Stimulated activated naive CD8-positive, alpha-beta T cell treated with anti-CD3 and anti-CD28 coated beads, Interleukin-15, amount 100 ng/mL, for 72 hours (primary cell): ENCODE measurements around the gene MYLK4.
A peak's percentile ranks its signal among the peaks of the same experiment; 100 is the strongest.
"Not testable (repeated sequence)": the region's sequence is repeated elsewhere in the genome, so short reads cannot be mapped to it uniquely, and the experiment has no call there.

Experiments
- ATAC-seq: fragments of 150-1000 bp; cut with Tn5 transposase; 2 replicates; pipeline ENCODE4 v1.10.0; 2021; ENCODE audit warnings: mild to moderate bottlenecking, moderate library complexity
- DNase-seq, 2 donors: peaks; one replicate each; pipeline ENCODE4 v3.0.0; 2021 to 2022
- H3K27ac Mint-ChIP-seq, 2 donors: one replicate each; pipeline ENCODE4 v1.8.0; 2022; ENCODE audit warnings: mild to moderate bottlenecking in 2 of 2, mixed read lengths in 2 of 2, moderate library complexity in 2 of 2
- H3K27me3 Mint-ChIP-seq: one replicate; pipeline ENCODE4 v1.8.0; 2022; ENCODE audit warnings: mixed read lengths
- H3K4me1 Mint-ChIP-seq: one replicate; pipeline ENCODE4 v1.8.0; 2022; ENCODE audit warnings: mild to moderate bottlenecking, mixed read lengths
- H3K4me3 Mint-ChIP-seq, 2 donors: one replicate each; pipeline ENCODE4 v1.8.0; 2022; ENCODE audit warnings: mild to moderate bottlenecking in 2 of 2, mixed read lengths in 2 of 2, moderate library complexity in 1 of 2
- H3K9me3 Mint-ChIP-seq, 2 donors: one replicate each; pipeline ENCODE4 v1.8.0; 2022; ENCODE audit warnings: mixed read lengths in 2 of 2

Gene MYLK4

GRCh38 chr6:2765896-2766766, 15.4 kb upstream of the MYLK4 start:
- H3K4me1 Mint-ChIP-seq = peaks cover 53% of the 10 kb centered on the region
- no peaks in the 10 kb centered on the region for H3K27me3 Mint-ChIP-seq
- DNase-seq = peak; percentile 61 to 63
- peak; percentile 1 for ATAC-seq
- peak overlapping the region; percentile 88 to 91 for H3K27ac Mint-ChIP-seq
- H3K4me3 Mint-ChIP-seq = peak overlapping the region; percentile 81 to 91
- no peaks in the 10 kb centered on the region for H3K9me3 Mint-ChIP-seq

GRCh38 chr6:2765166-2765895, 14.6 kb upstream of the MYLK4 start, which contains the start of gene WRNIP1:
TSS of gene WRNIP1 (plus strand) at chr6:2765393. CDS start at chr6:2765623, 230 bp downstream.
- H3K4me3 Mint-ChIP-seq = peak within 1 kb of the TSS; percentile 81 to 97
- peak within 1 kb of the TSS; percentile 97 to 99 for H3K27ac Mint-ChIP-seq
- no peaks in the 10 kb centered on the region for H3K9me3 Mint-ChIP-seq
- peaks cover 54% of the 10 kb centered on the region for H3K4me1 Mint-ChIP-seq
- ATAC-seq (peak; percentile 93), DNase-seq (peak; percentile 97 to 98)
- no peaks in the 10 kb centered on the region for H3K27me3 Mint-ChIP-seq

DNA sequence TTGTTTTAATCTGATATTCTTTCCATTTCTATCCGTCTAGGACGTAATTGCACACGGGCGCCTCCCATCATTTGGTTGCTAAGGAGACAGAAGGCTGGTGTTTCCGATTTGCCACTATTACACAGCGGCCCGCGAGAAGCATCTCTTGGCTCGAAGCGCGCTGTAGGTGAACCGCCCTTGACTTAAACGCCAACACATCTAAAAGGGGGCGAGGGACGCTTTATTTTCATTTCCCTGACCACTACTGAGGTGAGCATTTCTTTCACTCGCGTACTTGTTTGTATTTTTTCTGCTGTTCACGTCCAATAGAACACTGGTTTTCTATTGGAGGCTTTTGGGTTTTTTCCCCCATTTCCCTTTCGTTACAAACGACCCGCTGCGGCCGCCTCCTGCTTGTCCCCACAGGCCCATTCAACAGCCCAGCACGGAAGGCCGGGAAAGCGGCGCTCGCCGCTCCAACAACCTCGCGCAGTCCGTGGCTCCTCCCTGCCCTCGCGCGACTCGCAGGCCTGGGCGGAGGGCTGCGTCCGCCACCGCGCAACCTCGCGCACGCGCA, 14.0 kb upstream of the MYLK4 start:
- DNase-seq = peak in 1 of 2 donors; percentile 66
- H3K4me1 Mint-ChIP-seq = peaks cover 48% of the 10 kb centered on the region
- no peaks in the 10 kb centered on the region for H3K9me3 Mint-ChIP-seq
- H3K27ac Mint-ChIP-seq = peak overlapping the region; percentile 97 to 99
- peak overlapping the region; percentile 81 to 97 for H3K4me3 Mint-ChIP-seq
- ATAC-seq = peak; percentile 80
- H3K27me3 Mint-ChIP-seq = no peaks in the 10 kb centered on the region

DNA sequence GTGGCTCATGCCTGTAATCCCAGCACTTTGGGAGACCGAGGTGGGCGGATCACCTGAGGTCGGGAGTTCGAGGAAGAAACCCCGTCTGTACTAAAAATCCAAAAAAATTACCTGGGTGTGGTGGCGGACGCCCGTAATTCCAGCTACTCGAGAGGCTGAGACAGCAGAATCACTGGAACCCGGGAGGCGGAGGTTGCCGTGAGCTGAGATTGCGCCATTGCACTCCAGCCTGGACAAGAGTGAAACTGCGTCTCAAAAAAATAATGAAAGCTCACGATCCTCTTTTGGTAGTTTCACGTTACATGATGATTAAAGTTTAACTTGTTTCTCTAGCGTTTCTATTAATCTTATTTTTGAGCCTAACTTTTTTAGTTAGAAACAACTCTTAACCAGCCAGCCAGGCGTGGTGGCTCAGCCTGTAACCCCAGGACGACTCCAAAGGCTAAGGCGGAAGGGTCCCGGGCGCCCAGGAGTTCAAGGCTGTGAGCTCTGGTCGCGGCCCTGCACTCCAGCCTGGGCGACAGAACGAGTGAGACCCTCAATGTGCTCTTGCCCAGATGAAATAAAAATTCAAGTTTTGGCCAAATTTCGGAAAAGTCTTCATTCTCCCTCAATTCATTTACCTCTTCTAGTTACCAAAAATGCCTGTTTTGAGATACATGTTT, 13.3 kb upstream of the MYLK4 start:
- peak overlapping the region; percentile 97 to 99 for H3K27ac Mint-ChIP-seq
- DNase-seq (no peak), ATAC-seq (no peak)
- no peaks in the 10 kb centered on the region for H3K9me3 Mint-ChIP-seq
- H3K4me3 Mint-ChIP-seq = peak overlapping the region; percentile 81 to 97
- no peaks in the 10 kb centered on the region for H3K27me3 Mint-ChIP-seq
- H3K4me1 Mint-ChIP-seq = peaks cover 46% of the 10 kb centered on the region

DNA sequence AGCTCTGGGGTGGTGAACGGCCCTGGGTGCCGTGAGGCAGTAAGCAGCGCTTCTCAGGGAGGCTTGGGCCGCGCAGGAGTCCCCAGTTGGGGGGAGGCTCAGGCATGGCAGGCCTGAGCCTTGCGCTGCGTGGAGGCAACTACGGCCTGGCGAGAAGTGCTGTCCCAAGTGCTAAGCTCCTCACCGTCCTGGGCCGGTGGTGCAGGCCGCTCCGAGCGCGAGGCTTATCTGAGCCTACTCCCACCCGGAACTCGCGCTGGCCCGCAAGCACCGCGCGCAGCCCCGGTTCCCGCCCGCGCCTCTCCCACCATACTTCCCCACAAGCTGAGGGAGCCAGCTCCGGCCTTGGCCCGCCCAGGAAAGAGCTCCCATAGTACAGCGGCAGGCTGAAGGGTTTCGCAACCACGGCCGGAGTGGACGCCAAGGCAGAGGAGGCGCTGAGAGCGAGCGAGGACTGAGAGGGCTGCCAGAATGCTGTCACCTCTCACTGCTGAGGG, 12.7 kb upstream of the MYLK4 start:
- Mint-ChIP-seq H3K9me3 (no peaks in the 10 kb centered on the region), H3K4me1 (peaks cover 41% of the 10 kb centered on the region), H3K27me3 (no peaks in the 10 kb centered on the region), H3K27ac (no peak overlapping the region), H3K4me3 (peak overlapping the region in 1 of 2 donors; percentile 97)
- ATAC-seq (no peak), DNase-seq (peak in 1 of 2 donors; percentile 23)

DNA sequence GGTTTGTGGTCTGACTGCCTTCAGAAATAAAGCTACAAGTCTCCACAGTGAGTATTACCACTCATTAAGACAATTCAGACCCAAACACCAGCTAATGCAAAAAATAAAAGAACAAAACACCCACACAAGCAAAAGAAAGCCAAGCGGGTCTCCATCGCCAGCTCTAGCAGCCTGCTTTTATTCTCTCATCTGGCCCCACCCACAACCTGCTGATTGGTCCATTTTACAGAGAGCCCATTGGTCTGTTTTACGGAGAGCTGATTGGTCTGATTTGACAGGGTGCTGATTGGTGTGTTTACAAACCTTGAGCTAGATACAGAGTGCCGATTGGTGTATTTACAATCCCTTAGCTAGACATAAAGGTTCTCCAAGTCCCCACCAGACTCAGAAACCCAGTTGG, 12.1 kb upstream of the MYLK4 start:
- H3K4me3 Mint-ChIP-seq, ATAC-seq, H3K27ac Mint-ChIP-seq, H3K9me3 Mint-ChIP-seq, H3K27me3 Mint-ChIP-seq: not testable (repeated sequence)
- H3K4me1 Mint-ChIP-seq = peaks cover 35% of the 10 kb centered on the region
- peak in 1 of 2 donors; percentile 27 for DNase-seq

- Mint-ChIP-seq H3K4me1 (peaks cover 24% of the 10 kb centered on the region), H3K4me3 (peak overlapping the region; percentile 69 to 71), H3K27me3 (no peaks in the 10 kb centered on the region), H3K27ac (peak overlapping the region in 1 of 2 donors; percentile 59), H3K9me3 (no peaks in the 10 kb centered on the region)
- DNase-seq (peak in 1 of 2 donors; percentile 26), ATAC-seq (no peak)
These were observed 10.4 kb upstream of the MYLK4 start for GRCh38 chr6:2760882-2761842.

DNA sequence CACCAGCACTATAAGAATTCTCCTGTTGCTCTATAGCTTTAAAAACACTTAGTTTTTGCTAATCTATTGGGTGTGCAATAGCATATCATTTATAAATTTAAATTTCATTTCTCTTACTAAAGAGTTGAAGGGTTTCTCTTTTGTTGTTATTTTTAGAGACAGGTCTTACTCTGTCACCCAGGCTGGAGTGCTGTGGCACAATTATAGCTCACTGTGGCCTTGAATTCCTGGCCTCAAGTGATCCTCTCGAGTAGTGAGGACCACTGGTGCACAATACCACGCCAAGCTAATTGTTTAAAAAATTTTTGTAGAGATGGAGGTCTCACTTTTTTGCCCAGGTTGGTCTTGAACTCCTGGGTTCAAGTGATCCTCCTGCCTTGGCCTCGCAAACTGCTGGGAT, 8.3 kb upstream of the MYLK4 start:
- no peaks in the 10 kb centered on the region for H3K9me3 Mint-ChIP-seq
- DNase-seq (no peak), ATAC-seq (no peak)
- no peak overlapping the region for H3K4me3 Mint-ChIP-seq
- peaks cover 4% of the 10 kb centered on the region for H3K27me3 Mint-ChIP-seq
- peaks cover 15% of the 10 kb centered on the region for H3K4me1 Mint-ChIP-seq
- H3K27ac Mint-ChIP-seq = no peak overlapping the region

DNA sequence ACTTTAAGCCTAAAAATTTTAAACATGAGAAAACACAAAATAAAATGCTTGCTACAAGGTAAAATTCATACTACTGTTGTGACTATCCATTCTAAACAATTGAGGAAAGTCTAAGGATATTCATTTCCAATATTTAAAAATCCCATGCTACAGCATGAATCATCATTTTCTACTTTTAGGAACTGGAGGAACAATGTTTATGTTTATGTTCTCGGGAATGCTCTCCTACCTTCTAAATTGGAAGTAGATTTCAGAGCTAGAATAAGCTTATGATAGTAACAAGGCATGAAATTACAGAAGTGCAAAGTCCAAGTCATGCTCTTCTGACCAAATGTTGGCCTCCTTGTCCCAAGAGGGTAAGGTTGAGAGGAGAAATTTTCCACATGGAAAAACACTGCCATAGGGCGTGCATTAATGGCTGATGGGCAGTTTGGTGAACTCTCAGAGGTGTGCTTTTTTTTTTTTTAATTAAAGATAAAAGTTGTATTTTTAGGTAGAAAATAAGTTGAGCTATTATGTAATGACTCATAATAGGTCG, 6.0 kb upstream of the MYLK4 start:
- peaks cover 26% of the 10 kb centered on the region for H3K4me1 Mint-ChIP-seq
- no peaks in the 10 kb centered on the region for H3K9me3 Mint-ChIP-seq
- no peak overlapping the region for H3K4me3 Mint-ChIP-seq
- no peak overlapping the region for H3K27ac Mint-ChIP-seq
- H3K27me3 Mint-ChIP-seq = peaks cover 24% of the 10 kb centered on the region
- no peak for DNase-seq
- no peak for ATAC-seq

- Mint-ChIP-seq H3K4me3 (no peak overlapping the region), H3K27ac (no peak overlapping the region), H3K27me3 (peaks cover 27% of the 10 kb centered on the region)
These were observed 5.5 kb upstream of the MYLK4 start for GRCh38 chr6:2756241-2756640.

DNA sequence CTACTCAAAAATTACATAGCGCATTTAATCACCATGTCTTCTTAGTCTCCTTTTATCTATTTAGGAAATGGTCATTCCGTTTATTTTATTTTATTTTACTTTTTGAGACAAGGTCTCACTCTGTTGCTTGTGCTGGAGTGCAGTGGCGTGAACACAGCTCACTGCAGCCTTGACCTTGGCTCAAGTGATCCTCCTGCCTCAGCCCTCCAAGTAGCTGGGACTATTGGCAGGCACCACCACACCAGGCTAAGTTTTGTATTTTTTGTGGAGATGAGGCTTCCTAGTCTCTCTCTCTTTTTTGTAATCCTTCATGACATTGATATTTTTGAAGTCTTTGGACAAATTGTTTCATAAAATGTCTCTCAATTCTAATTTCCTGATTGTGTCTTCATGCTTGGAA, 4.7 kb upstream of the MYLK4 start:
- DNase-seq (no peak), ATAC-seq (no peak)
- Mint-ChIP-seq H3K4me1 (peaks cover 17% of the 10 kb centered on the region), H3K4me3 (no peak overlapping the region), H3K9me3 (no peaks in the 10 kb centered on the region), H3K27me3 (peaks cover 35% of the 10 kb centered on the region), H3K27ac (no peak overlapping the region)

More at GRCh38 chr6:2756241-2756640, 5.5 kb upstream of the MYLK4 start:
- DNase-seq (no peak), ATAC-seq (no peak)
- Mint-ChIP-seq H3K9me3 (no peaks in the 10 kb centered on the region), H3K4me1 (peaks cover 25% of the 10 kb centered on the region)

DNA sequence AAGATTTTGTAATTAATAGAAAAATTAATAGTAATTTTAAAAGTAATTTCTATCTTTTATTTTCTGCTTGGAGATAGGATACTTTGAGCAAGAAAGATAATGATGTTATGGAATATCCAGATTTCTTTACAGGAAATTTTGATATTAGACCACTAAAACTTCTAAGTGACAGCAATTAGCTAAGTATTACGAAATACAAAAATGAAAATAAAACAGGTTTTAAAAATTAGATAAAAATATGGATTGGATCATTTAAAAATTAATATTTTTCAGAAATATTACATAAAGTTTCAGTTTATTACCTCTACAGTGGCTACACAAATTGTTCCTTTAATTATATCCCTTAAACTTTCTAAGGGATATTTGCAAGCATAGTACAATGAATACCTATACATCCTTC, 4.2 kb upstream of the MYLK4 start:
- H3K27me3 Mint-ChIP-seq = peaks cover 40% of the 10 kb centered on the region
- DNase-seq = no peak

DNA sequence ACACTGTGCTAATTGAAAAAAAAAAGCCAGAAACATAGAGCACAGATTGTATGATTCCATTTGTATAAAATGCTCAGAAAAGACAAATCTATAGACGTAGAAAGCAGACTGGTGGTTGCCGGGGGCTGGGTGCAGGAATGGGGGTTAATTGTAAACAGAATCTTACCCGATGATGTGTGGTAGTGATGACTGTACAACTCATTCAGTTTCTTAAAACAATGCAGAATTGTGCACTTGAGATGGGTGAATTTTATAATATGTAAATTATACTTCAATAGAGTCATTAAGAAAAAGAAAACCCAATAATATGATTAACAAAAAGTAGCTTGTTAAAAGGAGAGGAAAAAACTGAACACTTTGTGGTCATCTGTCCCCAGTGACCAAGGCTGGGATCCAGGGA, 3.7 kb upstream of the MYLK4 start:
- Mint-ChIP-seq H3K4me1 (peaks cover 22% of the 10 kb centered on the region), H3K9me3 (no peaks in the 10 kb centered on the region), H3K4me3 (no peak overlapping the region), H3K27ac (no peak overlapping the region), H3K27me3 (peaks cover 44% of the 10 kb centered on the region)
- ATAC-seq = no peak
- no peak for DNase-seq

More for the DNA sequence above, 4.2 kb upstream of the MYLK4 start:
- H3K4me1 Mint-ChIP-seq = peaks cover 19% of the 10 kb centered on the region
- no peak overlapping the region for H3K4me3 Mint-ChIP-seq
- H3K9me3 Mint-ChIP-seq = no peaks in the 10 kb centered on the region
- H3K27ac Mint-ChIP-seq = no peak overlapping the region
- ATAC-seq = no peak

DNA sequence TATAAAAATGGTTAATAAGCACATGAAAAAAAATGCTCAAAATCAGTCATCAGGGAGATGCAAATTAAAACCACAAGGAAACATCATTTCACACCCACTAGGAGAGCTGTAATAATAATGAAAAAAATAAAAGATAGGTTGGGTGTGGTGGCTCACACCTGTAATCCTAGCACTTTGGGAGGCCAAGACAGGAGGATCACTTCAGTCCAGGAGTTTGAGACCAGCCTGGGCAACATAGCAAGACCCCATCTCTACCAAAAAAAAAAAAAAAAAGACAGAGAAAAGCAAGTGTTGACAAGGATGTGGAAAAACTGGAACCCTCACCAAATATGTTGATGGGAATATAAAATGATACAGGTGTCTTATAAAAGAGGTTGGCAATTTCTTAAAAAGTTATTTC, 3.0 kb upstream of the MYLK4 start:
- Mint-ChIP-seq H3K9me3 (no peaks in the 10 kb centered on the region), H3K27me3 (peaks cover 44% of the 10 kb centered on the region), H3K27ac (no peak overlapping the region), H3K4me3 (no peak overlapping the region), H3K4me1 (peaks cover 22% of the 10 kb centered on the region)
- ATAC-seq (no peak), DNase-seq (no peak)
